ENCODE results near the gene H6PD.

Gene H6PD

GRCh38 chr1:9306006-9306405 is 71.4 kb downstream of the H6PD start (continued):
- TF ChIP-seq AEBP2 (tag by site-specific recombination; IDR thresholded peaks at IDR 0.05; ENCODE audit: borderline replicate concordance) (no peak), BCL6B (tag by site-specific recombination; IDR thresholded peaks at IDR 0.05) (no peak)

GRCh38 chr1:9307303-9307702 is 72.7 kb downstream of the H6PD start:
- H3K4me3 ChIP-seq (ENCODE audit: low read depth, low read length), result no peak overlapping the region
- H3K27ac ChIP-seq (ENCODE audit: extremely low read depth, low read depth, low read length), result no peak overlapping the region
- no peaks in the 10 kb centered on the region for H3K36me3 ChIP-seq (ENCODE audit: control insufficient read depth in 2 of 2, insufficient read depth in 1 of 2, low read length in 2 of 2)
- H3K9me3 ChIP-seq (ENCODE audit: control insufficient read depth, insufficient read depth, low read depth, low read length), result no peaks in the 10 kb centered on the region
- no peak for TF ChIP-seq ZNF624 (tag by site-specific recombination; IDR thresholded peaks at IDR 0.05)
- no peak for TF ChIP-seq ZSCAN4 (tag by site-specific recombination; IDR thresholded peaks at IDR 0.05)
- TF ChIP-seq ZNF510 (tag by site-specific recombination; IDR thresholded peaks at IDR 0.05; ENCODE audit: insufficient replicate concordance), result no peak
- no peak for TF ChIP-seq ZNF155 (tag by site-specific recombination; IDR thresholded peaks at IDR 0.05)
- TF ChIP-seq ZNF398 (tag by site-specific recombination; IDR thresholded peaks at IDR 0.05), result no peak
- no peak for TF ChIP-seq BCL11A (tag by site-specific recombination; IDR thresholded peaks at IDR 0.05; ENCODE audit: low read depth)
- no peak for TF ChIP-seq ZNF639 (tag by site-specific recombination; IDR thresholded peaks at IDR 0.05)
- no peak for TF ChIP-seq ZFP41 (tag by site-specific recombination; IDR thresholded peaks at IDR 0.05; ENCODE audit: borderline replicate concordance)
- TF ChIP-seq ZNF311 (tag by site-specific recombination; IDR thresholded peaks at IDR 0.05; ENCODE audit: borderline replicate concordance), result no peak
- TF ChIP-seq ZIC2 (tag by site-specific recombination; IDR thresholded peaks at IDR 0.05), result no peak
- TF ChIP-seq SCRT2 (tag by site-specific recombination; IDR thresholded peaks at IDR 0.05), result no peak
- TF ChIP-seq HOXD13 (CRISPR knock-in tag; IDR thresholded peaks at IDR 0.05; ENCODE audit: borderline replicate concordance), result no peak
- TF ChIP-seq SCRT1 (tag by site-specific recombination; IDR thresholded peaks at IDR 0.05; ENCODE audit: borderline replicate concordance), result no peak
- TF ChIP-seq MEIS1 (CRISPR knock-in tag; IDR thresholded peaks at IDR 0.05; ENCODE audit: borderline replicate concordance), result no peak
- TF ChIP-seq ZEB2 (tag by site-specific recombination; IDR thresholded peaks at IDR 0.05), result no peak
- no peak for TF ChIP-seq ZNF423 (tag by site-specific recombination; IDR thresholded peaks at IDR 0.05)
- no peak for TF ChIP-seq ZNF302 (tag by site-specific recombination; IDR thresholded peaks at IDR 0.05; ENCODE audit: low read depth)
- TF ChIP-seq KLF10 (tag by site-specific recombination; IDR thresholded peaks at IDR 0.05), result no peak
- TF ChIP-seq ZNF776 (tag by site-specific recombination; IDR thresholded peaks at IDR 0.05; ENCODE audit: borderline replicate concordance), result no peak
- ChIA-PET POLR2A (no interaction called here), CTCF (interaction anchor here (0.5 to 1.1 kb wide), 3 partner anchors 18 to 309 kb away, joined by 3 read pairs; no protein-coding TSS in a partner anchor)
- H3K4me1 ChIP-seq (ENCODE audit: control insufficient read depth, insufficient read depth, low read length), result peaks cover 16% of the 10 kb centered on the region
